VCaP (cell line): ENCODE measurements around the gene SLC16A7.

Source experiments
- H3K27ac ChIP-seq: fragments of 450-650 bp; 2 replicates; pipeline ENCODE4 v1.5.1; 2017
- CTCF ChIP-seq: fragments of 450-650 bp; conservative IDR thresholded peaks from 2 replicates; pipeline ENCODE4 v1.5.1; 2017; ENCODE audit warnings: mild to moderate bottlenecking, moderate library complexity

SLC16A7 gene

GRCh38 chr12:59665701-59666100 is 69.9 kb downstream of the SLC16A7 start:
- no peak overlapping the region for H3K27ac ChIP-seq
- no peak for TF ChIP-seq CTCF

GRCh38 chr12:59668674-59669073 is 72.8 kb downstream of the SLC16A7 start:
- no peak for TF ChIP-seq CTCF
- H3K27ac ChIP-seq = no peak overlapping the region

GRCh38 chr12:59672273-59672672 is 76.4 kb downstream of the SLC16A7 start:
- no peak for TF ChIP-seq CTCF
- H3K27ac ChIP-seq = no peak overlapping the region

- TF ChIP-seq CTCF = no peak
Measured at GRCh38 chr12:59675461-59675860, 79.6 kb downstream of the SLC16A7 start.

GRCh38 chr12:59677857-59678256 is 82.0 kb downstream of the SLC16A7 start:
- no peak overlapping the region for H3K27ac ChIP-seq
- TF ChIP-seq CTCF = no peak

More at GRCh38 chr12:59675461-59675860, 79.6 kb downstream of the SLC16A7 start:
- H3K27ac ChIP-seq = no peak overlapping the region

- no peak overlapping the region for H3K27ac ChIP-seq
- TF ChIP-seq CTCF = no peak
Measured at GRCh38 chr12:59678759-59679411, 83.1 kb downstream of the SLC16A7 start.

- no peak for TF ChIP-seq CTCF
- H3K27ac ChIP-seq = no peak overlapping the region
Measured at GRCh38 chr12:59689776-59690175, 93.9 kb downstream of the SLC16A7 start.
